ENCODE data around the gene TATDN3.
A peak's percentile ranks its signal among the peaks of the same experiment; 100 is the strongest.

Gene TATDN3, protein sequence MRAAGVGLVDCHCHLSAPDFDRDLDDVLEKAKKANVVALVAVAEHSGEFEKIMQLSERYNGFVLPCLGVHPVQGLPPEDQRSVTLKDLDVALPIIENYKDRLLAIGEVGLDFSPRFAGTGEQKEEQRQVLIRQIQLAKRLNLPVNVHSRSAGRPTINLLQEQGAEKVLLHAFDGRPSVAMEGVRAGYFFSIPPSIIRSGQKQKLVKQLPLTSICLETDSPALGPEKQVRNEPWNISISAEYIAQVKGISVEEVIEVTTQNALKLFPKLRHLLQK

DNA sequence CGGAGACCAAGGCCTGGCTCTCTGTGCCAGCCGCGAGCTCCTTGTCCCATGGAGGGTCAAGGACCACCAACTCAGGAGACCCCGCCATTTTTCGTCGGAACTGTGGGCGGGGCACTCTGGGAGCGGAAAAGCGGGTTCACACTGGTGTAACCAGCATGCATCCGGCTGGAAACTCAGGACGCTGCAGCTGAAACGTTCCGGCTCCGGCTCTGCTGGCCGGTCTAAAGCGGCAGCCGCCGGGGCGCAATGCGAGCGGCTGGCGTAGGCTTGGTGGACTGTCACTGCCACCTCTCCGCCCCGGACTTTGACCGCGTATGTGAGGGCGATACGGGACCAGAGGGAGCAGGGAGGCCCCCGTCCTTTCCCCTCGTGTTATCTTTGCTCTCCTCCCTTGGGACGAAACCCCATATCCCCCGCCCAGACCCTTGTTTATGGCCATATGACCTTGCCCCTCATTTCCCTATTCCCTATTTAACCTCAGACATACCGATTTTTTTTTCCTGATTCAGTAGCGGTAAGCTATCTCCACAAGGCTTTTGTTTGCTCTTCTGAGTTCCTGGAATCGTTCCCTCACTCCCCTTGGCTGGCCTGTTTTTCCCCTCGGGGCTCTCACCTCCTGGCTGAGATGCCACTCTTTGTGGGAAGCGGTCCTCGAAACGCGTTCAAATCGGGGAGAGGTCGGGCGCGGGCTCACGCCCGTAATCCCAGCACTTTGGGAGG is at the start of gene TATDN3, which contains the start of gene NSL1:
TSS of gene TATDN3 (plus strand) at position 219 of the 720 bp plus-strand sequence. CDS start at position 247, 28 bp downstream.
TSS of gene NSL1 (minus strand) at position 102 of the 720 bp plus-strand sequence. CDS start at position 88, 14 bp downstream.
- TF ChIP-seq, protein P1, sequence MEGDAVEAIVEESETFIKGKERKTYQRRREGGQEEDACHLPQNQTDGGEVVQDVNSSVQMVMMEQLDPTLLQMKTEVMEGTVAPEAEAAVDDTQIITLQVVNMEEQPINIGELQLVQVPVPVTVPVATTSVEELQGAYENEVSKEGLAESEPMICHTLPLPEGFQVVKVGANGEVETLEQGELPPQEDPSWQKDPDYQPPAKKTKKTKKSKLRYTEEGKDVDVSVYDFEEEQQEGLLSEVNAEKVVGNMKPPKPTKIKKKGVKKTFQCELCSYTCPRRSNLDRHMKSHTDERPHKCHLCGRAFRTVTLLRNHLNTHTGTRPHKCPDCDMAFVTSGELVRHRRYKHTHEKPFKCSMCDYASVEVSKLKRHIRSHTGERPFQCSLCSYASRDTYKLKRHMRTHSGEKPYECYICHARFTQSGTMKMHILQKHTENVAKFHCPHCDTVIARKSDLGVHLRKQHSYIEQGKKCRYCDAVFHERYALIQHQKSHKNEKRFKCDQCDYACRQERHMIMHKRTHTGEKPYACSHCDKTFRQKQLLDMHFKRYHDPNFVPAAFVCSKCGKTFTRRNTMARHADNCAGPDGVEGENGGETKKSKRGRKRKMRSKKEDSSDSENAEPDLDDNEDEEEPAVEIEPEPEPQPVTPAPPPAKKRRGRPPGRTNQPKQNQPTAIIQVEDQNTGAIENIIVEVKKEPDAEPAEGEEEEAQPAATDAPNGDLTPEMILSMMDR (conservative IDR thresholded peaks at IDR 0.05): no peak
- H3K27ac ChIP-seq: peak within 1 kb of the TSS; percentile 91

DNA sequence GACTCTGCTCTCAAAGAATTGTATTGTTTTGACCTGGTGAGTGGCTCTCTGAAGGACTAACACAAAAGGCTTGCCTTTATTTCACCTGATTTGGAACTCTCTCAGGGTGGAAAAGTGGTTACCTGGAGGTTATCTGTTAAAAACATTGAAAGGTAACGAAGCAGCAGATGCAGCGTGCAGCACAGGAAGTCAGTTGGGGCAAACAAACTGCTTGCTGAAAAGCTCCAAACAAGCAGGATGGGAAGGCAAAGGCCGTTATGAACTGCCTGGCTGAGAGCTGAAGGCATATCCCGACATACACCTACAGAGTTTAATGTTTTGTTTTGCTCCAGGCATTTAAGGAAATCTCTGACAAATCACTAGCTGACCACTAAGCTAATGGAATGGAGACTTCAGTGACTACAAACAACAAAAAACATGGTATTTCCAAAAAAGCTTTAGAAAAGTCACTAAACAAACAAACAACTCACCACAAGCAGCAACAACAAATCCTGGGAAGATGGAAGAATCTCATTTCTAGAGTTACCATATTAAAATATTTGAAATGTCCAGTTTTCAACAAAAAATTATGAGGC is 47.7 kb upstream of the TATDN3 start:
- no peak overlapping the region for H3K27ac ChIP-seq

DNA sequence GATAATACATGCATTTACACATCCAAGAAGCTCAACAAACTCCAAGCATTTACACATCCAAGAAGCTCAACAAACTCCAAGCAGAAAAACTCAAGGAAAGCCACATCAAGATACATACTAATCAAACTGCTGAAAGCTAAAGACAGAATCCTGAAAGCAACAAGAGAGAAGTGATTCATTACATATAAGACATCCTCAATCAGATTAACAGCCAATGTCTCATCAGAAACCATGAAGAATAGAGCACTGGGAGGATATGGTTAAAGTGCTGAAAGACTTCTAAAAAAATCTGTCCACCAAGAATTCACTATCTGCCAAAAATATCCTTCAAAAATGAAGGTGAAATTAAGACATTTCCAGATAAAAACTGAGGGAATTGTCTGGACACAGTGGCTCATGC is 46.4 kb upstream of the TATDN3 start:
- TF ChIP-seq, protein P1 (conservative IDR thresholded peaks at IDR 0.05): no peak
- no peak overlapping the region for H3K27ac ChIP-seq

More for the DNA sequence above, 47.7 kb upstream of the TATDN3 start:
- TF ChIP-seq, protein P1 (conservative IDR thresholded peaks at IDR 0.05): no peak

DNA sequence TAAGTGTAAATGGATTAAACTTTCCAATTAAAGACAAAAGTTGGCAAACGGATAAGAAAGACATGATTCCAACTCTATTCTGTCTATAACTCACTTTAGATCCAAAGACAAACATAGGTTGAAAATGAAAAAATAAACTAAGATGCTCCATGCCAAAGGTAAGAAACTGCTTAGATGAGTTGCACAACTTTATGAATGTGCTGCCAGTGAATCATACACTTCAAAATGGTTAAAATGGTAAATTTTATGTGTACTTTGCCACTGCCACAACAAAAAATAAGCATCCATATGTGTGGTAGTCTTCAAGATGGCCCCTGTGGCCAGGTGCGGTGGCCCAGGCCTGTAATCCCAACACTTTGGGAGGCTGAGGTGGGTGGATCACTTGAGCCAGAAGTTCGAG is 45.1 kb upstream of the TATDN3 start:
- TF ChIP-seq, protein P1 (conservative IDR thresholded peaks at IDR 0.05): no peak

DNA sequence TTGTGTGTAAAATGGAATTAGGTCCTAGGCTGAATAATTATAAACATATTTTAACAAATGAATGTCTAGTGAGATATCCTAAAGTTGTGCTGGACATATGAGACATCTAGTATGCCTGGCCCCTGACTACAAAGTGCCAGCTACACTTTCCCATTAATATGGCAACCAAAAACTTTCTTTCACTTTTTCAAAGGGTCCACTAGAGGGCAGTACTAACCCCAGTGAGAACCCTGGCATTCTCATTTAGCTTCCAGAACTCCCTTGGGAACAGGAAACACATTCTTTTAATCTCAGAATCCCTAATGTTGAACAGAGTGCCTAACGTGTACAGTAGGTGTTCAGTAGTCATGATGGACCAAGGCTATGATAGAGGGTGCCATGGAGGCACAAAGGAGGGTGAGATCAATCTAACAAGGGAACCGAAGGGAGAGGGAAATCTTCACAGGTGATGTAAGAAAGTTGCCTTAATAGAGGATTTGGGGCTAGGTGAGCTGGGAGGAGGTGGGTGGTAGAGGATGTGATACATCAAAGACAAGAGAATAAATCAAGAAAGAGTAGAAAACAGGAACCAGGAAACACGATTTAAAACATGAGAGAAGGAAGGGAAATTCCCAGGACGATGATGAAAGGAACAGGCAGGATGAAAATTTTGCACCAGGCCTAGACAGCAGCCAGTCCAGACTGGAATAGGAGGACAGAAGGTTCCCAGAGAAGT is 41.7 kb upstream of the TATDN3 start:
- TF ChIP-seq, protein P1 (conservative IDR thresholded peaks at IDR 0.05): peak; percentile 85
- 0 out of 2 replicates have a peak overlapping the region, but pooled peaks have one; percentile 13 for H3K27ac ChIP-seq

More for the DNA sequence above, 45.1 kb upstream of the TATDN3 start:
- no peak overlapping the region for H3K27ac ChIP-seq

DNA sequence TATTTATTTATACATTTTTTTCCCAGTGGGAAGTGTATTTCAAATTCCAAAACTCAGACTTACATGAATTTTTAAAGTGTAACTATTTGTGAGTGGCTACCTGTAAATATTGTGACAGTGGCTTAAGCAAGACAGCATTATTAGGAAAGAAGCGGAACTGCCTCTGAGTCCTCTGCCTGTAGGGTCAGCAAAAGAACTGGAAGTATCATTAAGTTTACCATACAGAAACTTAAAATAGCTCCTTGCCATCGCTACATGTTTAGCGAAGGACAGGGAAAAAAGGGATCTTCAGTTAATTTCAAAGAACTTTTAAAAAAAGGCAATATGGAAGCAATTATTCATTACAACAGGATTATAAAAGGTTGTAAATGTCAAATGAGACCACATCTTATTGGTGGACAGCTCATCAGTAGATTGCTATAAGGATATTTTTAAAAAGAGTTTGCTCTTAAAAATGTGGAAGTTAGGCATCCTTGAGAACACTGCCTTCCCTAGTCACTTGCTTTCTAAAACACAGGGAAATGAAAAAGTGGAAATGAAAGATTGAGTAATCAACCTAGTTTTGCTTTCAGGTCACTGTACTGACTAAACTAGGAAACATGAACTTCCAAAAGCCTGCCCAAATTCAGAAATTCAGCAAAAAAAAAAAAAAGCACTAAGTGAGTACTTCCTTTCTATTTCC is 39.3 kb upstream of the TATDN3 start:
- TF ChIP-seq, protein P1 (conservative IDR thresholded peaks at IDR 0.05): no peak
- H3K27ac ChIP-seq: no peak overlapping the region
